Measurements from ENCODE around the gene NPAS1.
"Not testable (repeated sequence)": the region's sequence is repeated elsewhere in the genome, so short reads cannot be mapped to it uniquely, and the experiment has no call there.

The NPAS1 gene

DNA sequence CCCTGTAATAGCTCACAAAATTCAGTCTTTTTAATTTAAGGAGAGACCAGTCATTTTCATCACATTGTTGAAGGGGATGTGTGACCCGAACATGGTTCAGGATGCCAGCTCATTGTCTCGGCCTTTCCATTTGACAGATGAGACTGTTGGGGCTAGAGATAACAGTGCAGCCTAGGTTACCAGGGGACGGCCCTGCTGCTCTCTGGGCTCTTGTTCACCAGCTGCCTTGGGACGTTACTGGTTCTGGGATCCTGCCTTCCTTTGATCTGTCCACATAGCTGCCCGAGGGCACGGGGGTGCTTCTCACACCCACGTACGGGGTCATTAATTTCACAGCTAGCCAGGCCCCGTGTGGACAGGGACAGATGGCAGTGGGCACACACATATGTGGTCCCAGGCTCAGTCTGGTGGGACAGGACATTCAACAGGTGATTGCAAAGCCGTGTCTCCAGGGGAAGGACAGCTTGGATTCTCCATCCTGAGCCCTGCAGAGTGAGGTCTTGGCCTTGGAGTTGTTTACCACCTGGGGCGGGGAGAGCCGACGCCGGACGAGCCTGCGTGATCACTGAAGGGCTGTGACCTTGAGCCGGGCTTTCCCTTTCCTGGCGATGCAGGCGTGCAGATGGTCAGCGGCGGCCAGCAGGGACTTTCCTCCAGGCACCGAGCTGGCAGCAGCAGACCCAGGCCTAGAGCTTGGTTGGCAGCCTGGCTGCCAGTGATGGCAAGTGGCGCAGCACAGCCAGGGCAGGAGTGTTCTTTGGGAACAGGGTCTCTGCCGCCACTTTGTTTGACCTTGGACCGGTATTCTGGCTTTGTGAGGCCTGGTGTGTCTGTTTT is 26.7 kb upstream of the NPAS1 start:
- DNase-seq: no peak

DNA sequence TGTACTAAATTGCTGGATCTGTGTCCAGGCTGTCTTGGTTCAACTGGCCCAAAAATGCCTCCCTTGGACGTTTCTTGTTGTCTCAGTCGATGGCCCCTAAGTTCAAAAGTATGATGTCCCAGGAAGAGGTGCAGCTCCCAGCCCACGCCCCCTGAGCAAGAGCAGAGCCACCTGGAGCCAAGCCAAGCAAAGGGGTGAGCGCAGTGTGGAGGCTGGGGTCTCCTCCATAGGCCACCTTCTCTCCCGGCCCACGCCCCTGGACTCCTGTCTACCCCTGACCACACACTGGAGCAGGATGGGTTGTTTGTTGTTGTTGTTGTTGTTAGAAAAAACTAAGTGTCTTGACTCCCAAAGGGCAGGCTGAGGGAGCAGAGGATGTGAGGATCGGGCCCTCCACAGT is 26.0 kb upstream of the NPAS1 start:
- DNase-seq: no peak

- DNase-seq: no peak
These were observed 25.4 kb upstream of the NPAS1 start for GRCh38 chr19:46994141-46994686.

DNA sequence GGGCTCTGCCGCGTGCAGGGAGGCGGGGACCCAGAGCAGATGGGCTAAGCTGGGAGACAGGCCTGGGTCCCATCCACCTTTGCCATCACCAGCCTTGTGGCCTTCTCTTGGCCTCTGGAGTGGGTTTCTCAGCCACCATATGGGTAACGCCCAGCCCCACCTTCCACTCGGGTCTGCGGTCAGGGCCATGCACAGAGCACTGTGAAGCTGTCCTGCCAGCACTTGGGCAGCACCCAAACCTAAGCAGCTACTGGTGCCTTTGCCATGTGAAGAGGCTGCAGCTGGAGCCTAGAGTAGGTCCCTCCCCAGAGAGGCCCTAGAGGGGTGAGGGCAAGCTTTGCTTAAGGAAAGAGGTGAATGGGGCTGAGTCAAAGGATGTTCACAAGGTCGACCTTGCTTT is 24.1 kb upstream of the NPAS1 start:
- DNase-seq: no peak

DNA sequence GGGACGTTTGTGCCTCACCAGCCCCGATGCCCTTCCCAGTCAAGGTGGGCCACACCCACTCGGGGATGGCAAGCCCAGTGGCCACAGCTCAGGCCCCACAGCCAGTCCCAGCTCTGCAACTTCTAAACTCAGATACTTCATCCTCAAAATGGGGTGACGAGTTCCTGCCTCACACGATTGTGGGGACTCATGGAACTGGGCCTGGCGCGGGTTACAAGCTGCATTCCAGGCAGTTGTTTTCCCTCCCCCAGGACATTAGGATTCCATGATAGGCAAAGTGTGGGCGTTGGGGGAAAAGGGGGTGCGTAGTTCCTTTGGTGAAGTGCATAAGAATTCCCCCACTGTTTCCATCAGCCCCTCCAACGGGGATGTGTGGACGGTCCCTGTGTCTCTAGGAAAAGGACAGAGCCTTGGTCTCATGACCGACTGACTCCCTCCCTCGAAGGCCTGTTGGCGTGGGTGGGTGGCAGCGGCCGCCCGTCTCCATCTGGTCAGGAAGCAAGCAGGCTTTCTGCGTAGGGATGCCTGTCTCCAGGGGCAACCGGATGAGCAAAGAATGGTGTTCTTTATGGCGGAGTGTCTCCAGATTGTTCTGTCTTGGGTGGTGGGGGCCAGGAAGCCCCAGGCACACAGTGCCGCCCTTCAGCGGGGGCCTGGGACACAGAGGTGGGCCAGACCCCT is 21.1 kb upstream of the NPAS1 start:
- DNase-seq: no peak

- no peak for DNase-seq
These were observed 20.3 kb upstream of the NPAS1 start for GRCh38 chr19:46999377-46999776.

GRCh38 chr19:46999878-47000277 is 19.8 kb upstream of the NPAS1 start:
- no peak for DNase-seq

GRCh38 chr19:47000373-47000772 is 19.3 kb upstream of the NPAS1 start:
- no peak for DNase-seq

DNA sequence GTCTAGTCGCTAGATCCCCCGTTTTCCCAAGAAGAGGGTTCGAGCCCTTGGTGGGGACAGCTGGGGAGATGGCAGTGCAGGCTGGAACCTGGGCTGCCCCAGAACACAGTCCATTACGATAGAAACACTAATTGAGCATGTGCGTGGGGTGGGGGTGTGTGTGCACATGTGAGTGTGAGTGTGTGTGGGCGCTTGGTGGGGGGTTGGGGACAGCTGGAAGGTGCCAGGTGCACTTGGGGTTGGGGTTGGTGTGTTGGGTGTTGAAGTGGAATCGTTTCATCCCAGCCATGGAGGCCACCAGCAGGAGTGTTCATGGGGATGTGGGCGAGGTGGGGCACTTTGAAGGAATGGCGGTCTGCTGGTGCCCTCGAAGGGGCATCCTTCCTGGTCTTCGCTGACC is 18.1 kb upstream of the NPAS1 start:
- DNase-seq: no peak

DNA sequence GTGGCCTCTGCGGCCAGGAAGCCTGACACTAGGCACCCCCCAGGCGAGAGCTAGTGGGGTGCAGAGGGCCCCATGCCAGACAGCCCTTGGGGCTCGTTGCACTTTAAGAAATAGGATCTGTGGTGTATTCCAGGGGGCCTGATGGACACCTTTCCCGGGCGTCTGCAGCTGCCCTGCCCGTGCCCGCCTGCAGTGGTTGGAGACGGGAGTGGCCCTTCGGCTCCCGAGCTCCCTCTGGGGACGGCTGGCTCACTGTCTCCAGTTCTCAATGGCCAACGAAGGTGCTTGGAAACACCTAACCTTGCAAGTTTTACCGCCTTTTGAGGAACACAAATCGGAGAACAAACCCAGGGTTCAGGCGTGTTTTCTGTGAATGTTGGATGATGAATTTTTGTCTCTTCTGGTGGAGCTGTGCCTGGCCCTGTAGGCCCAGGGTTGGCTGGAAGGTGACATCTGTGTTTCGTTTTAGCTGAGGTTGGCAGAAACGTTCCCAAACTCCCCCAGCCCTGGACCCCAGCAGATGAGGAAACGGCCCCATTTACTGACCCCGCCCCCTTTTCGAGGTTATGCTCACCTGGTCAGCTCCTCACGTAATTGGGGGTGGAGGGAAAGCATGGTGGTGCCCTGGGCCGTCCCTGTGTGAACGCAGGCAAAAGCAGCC is 17.4 kb upstream of the NPAS1 start:
- no peak for DNase-seq

DNA sequence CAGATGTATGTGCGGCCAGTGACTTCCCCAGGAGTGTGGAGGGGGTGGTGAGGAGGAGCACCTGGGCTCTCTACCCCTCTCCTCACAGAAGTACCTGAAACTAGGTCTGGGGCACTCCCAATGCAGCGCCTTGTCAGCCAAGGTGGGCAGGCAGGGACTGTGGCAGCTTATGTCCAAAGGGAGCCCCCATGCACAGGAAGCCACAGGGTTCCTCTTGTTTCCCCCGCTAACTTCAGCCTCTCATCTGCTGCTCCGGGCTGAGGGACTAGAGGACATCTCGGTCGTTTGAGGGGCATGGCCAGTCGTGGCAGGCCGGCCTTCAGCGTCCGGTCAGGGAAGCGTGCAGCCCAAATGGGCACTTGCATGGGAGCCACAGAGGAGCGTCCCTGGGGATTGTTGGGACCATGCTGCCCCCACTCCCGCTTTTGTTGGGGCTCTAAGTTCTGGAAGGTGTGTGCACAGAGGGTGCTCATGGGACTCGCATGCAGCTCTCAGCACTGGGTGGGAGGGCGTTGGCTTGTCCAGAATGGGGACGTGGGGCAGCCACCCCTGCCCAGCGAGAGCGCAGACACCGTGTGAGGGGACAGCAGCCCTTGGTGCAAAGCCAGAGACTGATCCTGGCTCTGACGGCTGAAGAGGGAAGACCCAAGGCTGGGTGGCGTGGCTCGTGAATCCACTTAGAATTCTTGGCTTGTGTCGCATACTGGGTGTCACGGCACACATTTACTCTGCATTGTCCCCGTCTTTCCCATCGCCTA is 16.6 kb upstream of the NPAS1 start:
- no peak for DNase-seq

- DNase-seq: no peak
These were observed 15.8 kb upstream of the NPAS1 start for GRCh38 chr19:47003611-47004465.

- no peak for DNase-seq
These were observed 14.4 kb upstream of the NPAS1 start for GRCh38 chr19:47005164-47005641.

DNA sequence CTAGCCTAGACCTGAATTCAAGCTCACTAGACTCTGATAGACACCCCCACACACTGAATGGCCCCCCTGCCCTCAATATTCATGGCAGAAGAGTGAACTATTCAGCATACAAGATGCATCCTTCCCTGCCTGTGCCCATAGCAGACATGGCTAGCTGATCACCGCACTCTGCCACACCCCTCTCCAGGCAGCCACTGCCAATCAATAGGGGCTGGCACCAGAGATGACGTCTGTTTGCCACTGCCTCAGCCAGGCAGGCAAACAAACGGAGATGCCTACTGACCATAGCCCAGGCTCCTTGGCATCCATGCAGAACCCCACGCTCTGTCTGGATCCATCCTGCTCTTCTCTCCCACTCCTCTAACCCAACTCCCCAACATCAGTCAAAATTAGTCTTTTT is 13.8 kb upstream of the NPAS1 start:
- no peak for DNase-seq

GRCh38 chr19:47006496-47006895 is 13.1 kb upstream of the NPAS1 start:
- no peak for DNase-seq

- DNase-seq: not testable (repeated sequence)
These were observed 9.1 kb upstream of the NPAS1 start for GRCh38 chr19:47010549-47010948.

- DNase-seq: no peak
These were observed 7.0 kb upstream of the NPAS1 start for GRCh38 chr19:47012617-47013016.

DNA sequence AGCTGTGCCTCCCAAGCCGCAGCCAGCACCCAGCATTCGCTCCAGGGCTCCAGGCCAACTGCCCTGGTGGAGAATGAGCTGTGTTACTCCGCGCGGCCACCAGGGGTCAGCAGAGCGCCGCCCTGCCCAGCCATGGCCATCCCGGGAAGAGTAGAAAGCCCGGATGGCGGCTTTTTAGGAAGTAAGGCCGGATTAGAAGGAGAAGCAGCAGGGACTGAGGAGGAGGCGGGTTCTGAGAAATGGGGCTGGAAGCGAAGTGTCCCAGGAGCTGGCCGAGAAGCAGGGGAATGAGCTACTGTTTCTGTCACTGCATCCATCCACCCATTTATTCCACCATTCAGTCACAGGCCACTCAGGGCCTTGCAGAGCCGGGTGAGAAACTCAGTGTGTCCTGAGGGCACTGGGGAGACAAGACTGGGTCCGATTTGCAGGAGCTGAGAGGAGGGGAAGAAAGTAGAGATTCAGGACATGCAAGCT is 6.6 kb upstream of the NPAS1 start:
- peak; percentile 60 for DNase-seq

- no peak for DNase-seq
These were observed 714 bp upstream of the NPAS1 start for GRCh38 chr19:47018923-47019322.

DNA sequence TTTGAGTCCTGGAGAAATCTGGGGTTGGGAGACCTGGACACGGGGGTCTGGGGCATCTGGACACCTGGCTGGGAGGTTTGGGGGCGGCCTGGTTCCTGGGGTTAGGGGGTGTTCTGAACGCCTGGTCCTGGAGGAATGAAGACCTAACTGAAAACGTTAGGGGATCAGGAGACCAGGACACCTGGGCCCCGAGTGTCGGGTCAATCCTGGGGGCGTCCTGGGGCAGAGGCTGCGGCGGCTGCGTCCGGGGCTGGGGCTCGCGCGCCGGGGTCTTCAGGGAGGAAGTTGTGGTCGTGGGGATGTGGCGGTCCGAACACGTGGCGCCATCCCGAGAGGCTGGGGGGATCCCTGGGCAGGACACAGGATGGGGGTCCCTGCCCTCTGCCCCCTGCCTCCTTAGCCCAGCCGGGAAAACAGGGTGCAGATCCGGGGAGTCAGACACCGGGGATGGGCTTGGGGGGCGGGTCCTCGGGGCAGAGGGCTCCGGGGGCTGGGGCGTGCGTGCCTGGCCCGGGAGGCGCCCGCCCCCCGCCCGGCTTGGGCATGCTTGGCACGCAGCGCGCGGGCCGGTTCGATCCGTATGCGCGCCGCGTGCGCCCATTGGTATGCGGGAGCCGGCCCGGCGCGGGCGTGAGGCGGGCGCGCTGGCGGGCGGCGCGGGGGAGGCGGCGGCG is 632 bp downstream of the NPAS1 start:
- no peak for DNase-seq

DNA sequence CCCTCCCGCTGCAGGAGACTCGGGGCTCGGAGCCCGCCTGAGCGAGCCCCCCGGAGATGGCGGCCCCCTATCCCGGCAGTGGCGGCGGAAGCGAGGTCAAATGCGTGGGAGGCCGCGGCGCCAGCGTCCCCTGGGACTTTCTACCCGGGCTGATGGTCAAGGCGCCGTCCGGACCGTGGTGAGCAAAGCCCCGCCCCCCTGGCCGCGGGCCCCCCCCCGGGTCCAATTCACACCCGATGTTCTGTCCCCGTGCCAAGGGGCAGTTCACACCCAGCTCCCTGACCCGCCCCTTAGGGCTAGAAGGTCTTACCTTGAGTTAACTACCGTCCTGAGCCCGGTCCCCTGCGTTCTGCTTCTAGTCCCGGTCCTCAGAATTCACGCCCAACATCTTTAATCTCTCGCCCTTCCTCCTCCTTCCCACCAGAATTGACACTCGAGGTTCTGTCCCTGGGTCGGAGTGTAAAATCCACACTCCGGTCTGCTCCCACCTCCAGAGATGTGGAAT is 1.4 kb downstream of the NPAS1 start:
- DNase-seq: no peak

Measured in DMS153 (cell line).